Measurements from ENCODE around the gene SIGLEC15. TPM values are rescaled to one million over a fixed set of nuclear protein-coding genes. Genes with fewer than 3 reads are reported as not detected.
"Not testable (repeated sequence)": the region's sequence is repeated elsewhere in the genome, so short reads cannot be mapped to it uniquely, and the experiment has no call there.

SIGLEC15 gene
- total RNA-seq, 1 experiment from 2014 or later = 0.13 TPM

- H3K27me3 Mint-ChIP-seq (ENCODE audit: low read depth) = no peaks in the 10 kb centered on the region
- Histone ChIP-seq H2AFZ (ENCODE audit: low read length) (no peak overlapping the region), H3K27me3 (ENCODE audit: insufficient read depth, low read length) (no peaks in the 10 kb centered on the region), H4K5ac (ENCODE audit: insufficient read length, low read depth, low read length) (no peak overlapping the region), H2BK5ac (ENCODE audit: insufficient read length, low read length) (no peak overlapping the region), H4K91ac (ENCODE audit: insufficient read length, low read depth, low read length) (no peak overlapping the region), H3K4me2 (ENCODE audit: insufficient read depth, insufficient read length, low read length) (no peak overlapping the region), H2BK12ac (ENCODE audit: insufficient read length, low read depth, low read length) (no peak overlapping the region), H3K9ac (ENCODE audit: extremely low read depth, insufficient read length, low read length) (no peak overlapping the region), H3K14ac (ENCODE audit: insufficient read depth, low read length) (no peak overlapping the region), H3K27ac (ENCODE audit: insufficient read length, low read depth, low read length) (no peak overlapping the region), H3T11ph (ENCODE audit: low read length) (no peak overlapping the region), H3K4ac (ENCODE audit: low read depth, low read length) (no peak overlapping the region), H2BK120ac (ENCODE audit: low read depth, low read length, poor library complexity, severe bottlenecking) (no peak overlapping the region), H3K23me2 (ENCODE audit: insufficient read length, low read depth, low read length, poor library complexity, severe bottlenecking) (no peaks in the 10 kb centered on the region), H4K20me1 (ENCODE audit: control insufficient read depth, insufficient read depth, insufficient read length) (no peaks in the 10 kb centered on the region), H2BK20ac (ENCODE audit: low read depth, low read length, poor library complexity, severe bottlenecking) (no peak overlapping the region), H2BK15ac (ENCODE audit: low read depth, low read length) (no peak overlapping the region), H3K18ac (ENCODE audit: insufficient read length, low read depth, low read length) (no peak overlapping the region), H2AK5ac (ENCODE audit: insufficient read length, low read length) (no peak overlapping the region), H3K4me1 (ENCODE audit: insufficient read depth, low read length) (no peaks in the 10 kb centered on the region), H3K56ac (ENCODE audit: insufficient read length, low read depth, low read length) (no peak overlapping the region), H3K79me1 (ENCODE audit: insufficient read depth, low read depth, low read length, poor library complexity, severe bottlenecking) (no peaks in the 10 kb centered on the region), H4K8ac (replicated peaks; ENCODE audit: insufficient read length, low read depth, low read length) (no peak overlapping the region), H3K79me2 (ENCODE audit: insufficient read depth, low read length) (no peaks in the 10 kb centered on the region), H3K9me3 (ENCODE audit: control insufficient read depth, low read depth, low read length) (no peaks in the 10 kb centered on the region), H3K23ac (ENCODE audit: insufficient read length, low read depth, low read length) (no peak overlapping the region)
- H3K4me3 Mint-ChIP-seq = no peak overlapping the region
- H3K36me3 Mint-ChIP-seq (ENCODE audit: insufficient read depth in 1 of 3, low read depth in 3 of 3) = peaks cover 3 to 8% (median 4%) of the 10 kb centered on the region in 3 experiments; a peak in 3 of 7 replicates
- peaks cover 5 to 6% of the 10 kb centered on the region in 2 experiments; a peak in 3 of 4 replicates for H3K4me1 Mint-ChIP-seq
- no CpG with 5 or more reads among the region's 3 CpGs for WGBS (ENCODE audit: extremely low coverage, insufficient read length, low lambda C conversion rate)
- TF ChIP-seq CTCF (conservative IDR thresholded peaks at IDR 0.05) = no peak
- no peak for DNase-seq
- H3K27ac Mint-ChIP-seq = no peak overlapping the region
- H3K9me3 Mint-ChIP-seq = no peaks in the 10 kb centered on the region
Observed at GRCh38 chr18:45847119-45847518, 21.6 kb downstream of the SIGLEC15 start.

GRCh38 chr18:45848643-45849042 is 23.2 kb downstream of the SIGLEC15 start:
- H3K27ac ChIP-seq (ENCODE audit: insufficient read length, low read depth, low read length); H4K20me1 ChIP-seq (ENCODE audit: control insufficient read depth, insufficient read depth, insufficient read length); DNase-seq; H3K14ac ChIP-seq (ENCODE audit: insufficient read depth, low read length); H3K4me1 ChIP-seq (ENCODE audit: insufficient read depth, low read length); H3K79me2 ChIP-seq (ENCODE audit: insufficient read depth, low read length); H3K18ac ChIP-seq (ENCODE audit: insufficient read length, low read depth, low read length); H2AK5ac ChIP-seq (ENCODE audit: insufficient read length, low read length); H2BK15ac ChIP-seq (ENCODE audit: low read depth, low read length); H3K4me1 Mint-ChIP-seq; H2BK12ac ChIP-seq (ENCODE audit: insufficient read length, low read depth, low read length); H4K5ac ChIP-seq (ENCODE audit: insufficient read length, low read depth, low read length); H3K9ac ChIP-seq (ENCODE audit: extremely low read depth, insufficient read length, low read length); H3K9me3 ChIP-seq (ENCODE audit: control insufficient read depth, low read depth, low read length); H4K91ac ChIP-seq (ENCODE audit: insufficient read length, low read depth, low read length); H3K23ac ChIP-seq (ENCODE audit: insufficient read length, low read depth, low read length); H3K79me1 ChIP-seq (ENCODE audit: insufficient read depth, low read depth, low read length, poor library complexity, severe bottlenecking); H2BK20ac ChIP-seq (ENCODE audit: low read depth, low read length, poor library complexity, severe bottlenecking); H2AFZ ChIP-seq (ENCODE audit: low read length); H3K27ac Mint-ChIP-seq; H3K27me3 ChIP-seq (ENCODE audit: insufficient read depth, low read length); H3K4me3 Mint-ChIP-seq; H3K27me3 Mint-ChIP-seq (ENCODE audit: low read depth); H2BK120ac ChIP-seq (ENCODE audit: low read depth, low read length, poor library complexity, severe bottlenecking); H2BK5ac ChIP-seq (ENCODE audit: insufficient read length, low read length); H4K8ac ChIP-seq (replicated peaks; ENCODE audit: insufficient read length, low read depth, low read length); H3K23me2 ChIP-seq (ENCODE audit: insufficient read length, low read depth, low read length, poor library complexity, severe bottlenecking); H3K9me3 Mint-ChIP-seq; H3K56ac ChIP-seq (ENCODE audit: insufficient read length, low read depth, low read length); H3K4me2 ChIP-seq (ENCODE audit: insufficient read depth, insufficient read length, low read length); H3T11ph ChIP-seq (ENCODE audit: low read length); H3K4ac ChIP-seq (ENCODE audit: low read depth, low read length): not testable (repeated sequence)
- no CpG with 5 or more reads among the region's 13 CpGs for WGBS (ENCODE audit: extremely low coverage, insufficient read length, low lambda C conversion rate)
- peaks cover 3 to 18% (median 13%) of the 10 kb centered on the region in 3 experiments; a peak in 6 of 7 replicates for H3K36me3 Mint-ChIP-seq (ENCODE audit: insufficient read depth in 1 of 3, low read depth in 3 of 3)

Measured in H9 (cell line).